Neural progenitor cell (in vitro differentiated cells): ENCODE results near the gene JAKMIP2.

Experiments used
- EZH2phosphoT487 ChIP-seq: fragments of 200-600 bp; sonication (generic); IDR thresholded peaks from 2 replicates; pipeline ENCODE4 v1.6.1; 2017; ENCODE audit warnings: antibody characterized with exemption
- TF ChIP-seq, protein P1 (sequence below): fragments of 200-600 bp; sonication (generic); IDR thresholded peaks from 2 replicates; pipeline ENCODE4 v1.5.1; 2017; ENCODE audit warnings: antibody characterized with exemption, mild to moderate bottlenecking

- TF ChIP-seq, protein P1, sequence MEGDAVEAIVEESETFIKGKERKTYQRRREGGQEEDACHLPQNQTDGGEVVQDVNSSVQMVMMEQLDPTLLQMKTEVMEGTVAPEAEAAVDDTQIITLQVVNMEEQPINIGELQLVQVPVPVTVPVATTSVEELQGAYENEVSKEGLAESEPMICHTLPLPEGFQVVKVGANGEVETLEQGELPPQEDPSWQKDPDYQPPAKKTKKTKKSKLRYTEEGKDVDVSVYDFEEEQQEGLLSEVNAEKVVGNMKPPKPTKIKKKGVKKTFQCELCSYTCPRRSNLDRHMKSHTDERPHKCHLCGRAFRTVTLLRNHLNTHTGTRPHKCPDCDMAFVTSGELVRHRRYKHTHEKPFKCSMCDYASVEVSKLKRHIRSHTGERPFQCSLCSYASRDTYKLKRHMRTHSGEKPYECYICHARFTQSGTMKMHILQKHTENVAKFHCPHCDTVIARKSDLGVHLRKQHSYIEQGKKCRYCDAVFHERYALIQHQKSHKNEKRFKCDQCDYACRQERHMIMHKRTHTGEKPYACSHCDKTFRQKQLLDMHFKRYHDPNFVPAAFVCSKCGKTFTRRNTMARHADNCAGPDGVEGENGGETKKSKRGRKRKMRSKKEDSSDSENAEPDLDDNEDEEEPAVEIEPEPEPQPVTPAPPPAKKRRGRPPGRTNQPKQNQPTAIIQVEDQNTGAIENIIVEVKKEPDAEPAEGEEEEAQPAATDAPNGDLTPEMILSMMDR: no peak
- TF ChIP-seq EZH2phosphoT487: no peak
Measured at GRCh38 chr5:147661541-147661940, 121.0 kb downstream of the JAKMIP2 start.
